Esophagus muscularis mucosa (tissue), 4 donors: Measurements from ENCODE around the gene MYL1. TPM values are rescaled to one million over a fixed set of nuclear protein-coding genes. Genes with fewer than 3 reads are reported as not detected.

Experiments
- DNase-seq: peaks from one replicate; pipeline ENCODE4 v3.0.0-alpha.2; 2017; ENCODE audit errors: extremely low spot score
- H3K27ac ChIP-seq, 4 donors: fragments of 200-600 bp; sonication (generic); replicated peaks in 1 of 4; 1 replicate in 3 of 4; 2 replicates in 1 of 4; pipeline ENCODE4 v1.5.1; 2016 to 2019; ENCODE audit warnings: mild to moderate bottlenecking in 1 of 4
- H3K27me3 ChIP-seq, 4 donors: fragments of 200-600 bp; sonication (generic); one replicate each; pipeline versions ENCODE4 v1.5.1 to v1.6.0; 2016 to 2019
- H3K36me3 ChIP-seq, 4 donors: fragments of 200-600 bp; sonication (generic); one replicate each; pipeline ENCODE4 v1.5.1; 2016 to 2019
- H3K4me1 ChIP-seq, 4 donors: fragments of 200-600 bp; sonication (generic); one replicate each; pipeline ENCODE4 v1.5.1; 2016 to 2019
- H3K4me3 ChIP-seq, 4 donors: fragments of 200-600 bp; sonication (generic); 1 replicate in 2 of 4; 2 replicates in 2 of 4; pipeline ENCODE4 v1.5.1; 2016 to 2019; ENCODE audit warnings: mild to moderate bottlenecking in 4 of 4, moderate library complexity in 1 of 4
- H3K9me3 ChIP-seq, 4 donors: fragments of 200-600 bp; sonication (generic); 1 replicate in 3 of 4; 2 replicates in 1 of 4; pipeline ENCODE4 v1.5.1; 2016 to 2019
- CTCF ChIP-seq, 3 experiments: fragments of 200-600 bp in 2 of 3; fragments of 450-650 bp in 1 of 3; sonication (generic) in 2 of 3; IDR thresholded peaks; one replicate each; pipeline ENCODE4 v1.5.1; 2017 to 2019; ENCODE audit warnings: antibody characterized with exemption in 3 of 3, mild to moderate bottlenecking in 2 of 3, moderate library complexity in 1 of 3
- EP300 ChIP-seq: sonication (generic); formaldehyde crosslinking; IDR thresholded peaks from one replicate; pipeline ENCODE4 v1.6.1; 2017; ENCODE audit warnings: antibody characterized with exemption
- POLR2A ChIP-seq: fragments of 450-650 bp; IDR thresholded peaks from one replicate; pipeline ENCODE4 v1.6.1; 2017; ENCODE audit warnings: antibody characterized with exemption, moderate library complexity, mild to moderate bottlenecking, low read depth
- POLR2AphosphoS5 ChIP-seq, 2 donors: sonication (generic); formaldehyde crosslinking; IDR thresholded peaks; one replicate each; pipeline ENCODE4 v1.6.1; 2017; ENCODE audit warnings: antibody characterized with exemption in 2 of 2
- WGBS: methylation state at CpG from one replicate; pipeline ENCODE4 v1.1.5; 2018; 5-methylcytosine and 5-hydroxymethylcytosine counted together
- intact Hi-C: fragments of 100-400 bp; cut with DNase I; formaldehyde crosslinking; loops from one replicate; pipeline ENCODE4 v1.15.1; 2023
- total RNA-seq, 4 donors: library from RNA; depleted of rRNA; stranded (reverse); fragments of >200 nt; gene quantifications; one replicate each; pipeline versions ENCODE4 v1.1.0 to v1.2.1, GENCODE V29; 2016

MYL1 gene
- total RNA-seq, 4 donors from 2014 or later, result not detected

- intact Hi-C loops, result no loop called here
- Histone ChIP-seq H3K9me3 (no peaks in the 10 kb centered on the region), H3K36me3 (no peaks in the 10 kb centered on the region), H3K4me3 (no peak overlapping the region), H3K27ac (no peak overlapping the region), H3K4me1 (no peaks in the 10 kb centered on the region), H3K27me3 (no peaks in the 10 kb centered on the region)
- WGBS, result 0% methylated on average over 1 of the region's 1 CpG
- DNase-seq, result no peak
- TF ChIP-seq EP300, result no peak
- TF ChIP-seq POLR2A, result no peak
- TF ChIP-seq CTCF (IDR thresholded peaks at IDR 0.05), result no peak
- TF ChIP-seq POLR2AphosphoS5 (IDR thresholded peaks at IDR 0.05), result no peak
Measured at GRCh38 chr2:210310550-210310949, 4.4 kb downstream of the MYL1 start.

GRCh38 chr2:210309548-210310233 is 5.3 kb downstream of the MYL1 start:
- H3K27me3 ChIP-seq, result no peaks in the 10 kb centered on the region
- no peak overlapping the region for H3K27ac ChIP-seq
- no peaks in the 10 kb centered on the region for H3K4me1 ChIP-seq
- H3K4me3 ChIP-seq, result no peak overlapping the region
- no peaks in the 10 kb centered on the region for H3K9me3 ChIP-seq
- no peak for DNase-seq
- WGBS, result 43% methylated on average over 1 of the region's 1 CpG
- intact Hi-C loops, result no loop called here
- no peaks in the 10 kb centered on the region for H3K36me3 ChIP-seq
- no peak for TF ChIP-seq POLR2A
- no peak for TF ChIP-seq CTCF (IDR thresholded peaks at IDR 0.05)
- TF ChIP-seq EP300, result no peak
- TF ChIP-seq POLR2AphosphoS5 (IDR thresholded peaks at IDR 0.05), result no peak

- Histone ChIP-seq H3K36me3 (no peaks in the 10 kb centered on the region), H3K9me3 (no peaks in the 10 kb centered on the region), H3K4me3 (no peak overlapping the region), H3K4me1 (no peaks in the 10 kb centered on the region), H3K27ac (no peak overlapping the region), H3K27me3 (no peaks in the 10 kb centered on the region)
- WGBS, result 86% methylated on average over 3 of the region's 3 CpGs
- TF ChIP-seq EP300, result no peak
- TF ChIP-seq CTCF (IDR thresholded peaks at IDR 0.05), result no peak
- no peak for TF ChIP-seq POLR2A
- TF ChIP-seq POLR2AphosphoS5 (IDR thresholded peaks at IDR 0.05), result no peak
- intact Hi-C loops, result no loop called here
- DNase-seq, result no peak
Measured at GRCh38 chr2:210303498-210303897, 11.5 kb downstream of the MYL1 start.

GRCh38 chr2:210302326-210302725 is 12.6 kb downstream of the MYL1 start:
- Histone ChIP-seq H3K4me1 (no peaks in the 10 kb centered on the region), H3K4me3 (no peak overlapping the region), H3K9me3 (no peaks in the 10 kb centered on the region), H3K36me3 (no peaks in the 10 kb centered on the region), H3K27ac (no peak overlapping the region), H3K27me3 (no peaks in the 10 kb centered on the region)
- no peak for TF ChIP-seq EP300
- TF ChIP-seq CTCF (IDR thresholded peaks at IDR 0.05), result no peak
- no peak for TF ChIP-seq POLR2A
- TF ChIP-seq POLR2AphosphoS5 (IDR thresholded peaks at IDR 0.05), result no peak
- no peak for DNase-seq
- WGBS, result 61% methylated on average over 3 of the region's 3 CpGs
- intact Hi-C loops, result no loop called here

- Histone ChIP-seq H3K27ac (no peak overlapping the region), H3K27me3 (no peaks in the 10 kb centered on the region), H3K36me3 (no peaks in the 10 kb centered on the region), H3K4me3 (no peak overlapping the region), H3K9me3 (no peaks in the 10 kb centered on the region), H3K4me1 (no peaks in the 10 kb centered on the region)
- 74% methylated on average over 3 of the region's 3 CpGs for WGBS
- intact Hi-C loops, result no loop called here
- TF ChIP-seq POLR2A (no peak), EP300 (no peak), POLR2AphosphoS5 (IDR thresholded peaks at IDR 0.05) (no peak)
- DNase-seq, result no peak
Measured at GRCh38 chr2:210299866-210300373, 15.1 kb downstream of the MYL1 start.
